Measurements from ENCODE around the gene C15orf39.

C15orf39 gene

DNA sequence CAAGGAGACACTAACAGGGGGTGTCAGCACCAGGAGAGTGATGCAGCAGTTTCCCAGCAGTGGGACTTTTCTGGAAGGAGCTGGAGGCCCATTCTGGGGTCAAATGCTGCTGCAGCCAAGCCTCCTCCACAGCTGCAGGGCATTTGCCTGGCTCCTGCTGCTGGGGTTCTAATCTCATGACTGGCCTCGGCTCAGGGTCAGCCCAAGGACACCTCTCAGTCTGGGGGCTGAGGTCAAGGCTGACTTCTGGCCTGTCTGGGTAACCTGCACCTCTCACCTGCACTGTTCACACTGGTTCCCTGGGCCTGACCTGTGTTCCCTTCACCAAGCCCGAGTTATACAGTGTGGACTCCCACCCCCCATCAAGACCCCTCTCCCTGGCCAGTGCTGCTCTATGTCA is 10.4 kb upstream of the C15orf39 start:
- H3K4me3 ChIP-seq (ENCODE audit: low read depth in 1 of 2, low read length in 2 of 2) = no peak overlapping the region
- no peak overlapping the region for H2AFZ ChIP-seq (ENCODE audit: low read depth, low read length)
- H3K4me2 ChIP-seq (ENCODE audit: insufficient read depth, low read length) = no peak overlapping the region
- no peaks in the 10 kb centered on the region for H3K79me2 ChIP-seq (ENCODE audit: insufficient read depth, low read length)
- peaks cover 6% of the 10 kb centered on the region for H3K9me3 ChIP-seq (ENCODE audit: insufficient read depth, low read length, severe bottlenecking)
- DNase-seq (no peak), ATAC-seq (ENCODE audit: insufficient read depth, low read depth) (no peak)
- no peaks in the 10 kb centered on the region for H4K20me1 ChIP-seq (ENCODE audit: insufficient read depth, low read length)
- no peaks in the 10 kb centered on the region for H3K36me3 ChIP-seq (ENCODE audit: insufficient read depth, low read length)
- H3K9ac ChIP-seq (ENCODE audit: low read depth, low read length) = no peak overlapping the region
- H3K27me3 ChIP-seq (ENCODE audit: insufficient read depth, low read length, poor library complexity) = no peaks in the 10 kb centered on the region
- no peaks in the 10 kb centered on the region for H3K4me1 ChIP-seq (ENCODE audit: insufficient read depth, low read length)
- TF ChIP-seq, protein P1, sequence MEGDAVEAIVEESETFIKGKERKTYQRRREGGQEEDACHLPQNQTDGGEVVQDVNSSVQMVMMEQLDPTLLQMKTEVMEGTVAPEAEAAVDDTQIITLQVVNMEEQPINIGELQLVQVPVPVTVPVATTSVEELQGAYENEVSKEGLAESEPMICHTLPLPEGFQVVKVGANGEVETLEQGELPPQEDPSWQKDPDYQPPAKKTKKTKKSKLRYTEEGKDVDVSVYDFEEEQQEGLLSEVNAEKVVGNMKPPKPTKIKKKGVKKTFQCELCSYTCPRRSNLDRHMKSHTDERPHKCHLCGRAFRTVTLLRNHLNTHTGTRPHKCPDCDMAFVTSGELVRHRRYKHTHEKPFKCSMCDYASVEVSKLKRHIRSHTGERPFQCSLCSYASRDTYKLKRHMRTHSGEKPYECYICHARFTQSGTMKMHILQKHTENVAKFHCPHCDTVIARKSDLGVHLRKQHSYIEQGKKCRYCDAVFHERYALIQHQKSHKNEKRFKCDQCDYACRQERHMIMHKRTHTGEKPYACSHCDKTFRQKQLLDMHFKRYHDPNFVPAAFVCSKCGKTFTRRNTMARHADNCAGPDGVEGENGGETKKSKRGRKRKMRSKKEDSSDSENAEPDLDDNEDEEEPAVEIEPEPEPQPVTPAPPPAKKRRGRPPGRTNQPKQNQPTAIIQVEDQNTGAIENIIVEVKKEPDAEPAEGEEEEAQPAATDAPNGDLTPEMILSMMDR (IDR thresholded peaks at IDR 0.05; ENCODE audit: borderline replicate concordance, extremely low read depth, low read length, poor library complexity, severe bottlenecking) = no peak
- TF ChIP-seq EZH2 (IDR thresholded peaks at IDR 0.05; ENCODE audit: borderline replicate concordance, low read depth, low read length, severe bottlenecking) = no peak
- no peak overlapping the region for H3K27ac ChIP-seq (ENCODE audit: low read length)

DNA sequence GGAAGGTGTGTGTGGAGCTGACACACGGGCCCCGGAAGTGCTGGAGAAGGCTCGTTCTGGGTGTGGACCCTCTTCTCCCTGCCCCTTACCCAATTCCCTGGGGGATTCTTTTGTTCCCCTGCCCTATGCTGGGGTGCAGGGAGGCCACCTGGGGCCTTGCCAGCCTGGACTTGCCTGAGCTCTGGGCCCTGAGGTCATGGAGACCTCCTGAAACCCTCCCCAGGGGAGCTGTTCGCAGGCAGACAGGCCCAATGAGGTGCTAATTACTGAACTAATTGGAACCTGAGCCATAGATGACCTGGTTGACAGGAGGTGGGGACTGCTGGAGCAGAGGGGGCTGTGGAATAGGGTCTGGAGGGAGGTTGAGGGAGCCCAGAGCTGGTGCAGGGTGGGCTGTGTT is 9.4 kb upstream of the C15orf39 start:
- H4K20me1 ChIP-seq (ENCODE audit: insufficient read depth, low read length) = no peaks in the 10 kb centered on the region
- DNase-seq (no peak), ATAC-seq (ENCODE audit: insufficient read depth, low read depth) (no peak)
- no peak overlapping the region for H3K4me2 ChIP-seq (ENCODE audit: insufficient read depth, low read length)
- H3K9ac ChIP-seq (ENCODE audit: low read depth, low read length) = no peak overlapping the region
- H3K4me3 ChIP-seq (ENCODE audit: low read depth in 1 of 2, low read length in 2 of 2) = no peak overlapping the region
- no peak for TF ChIP-seq EZH2 (IDR thresholded peaks at IDR 0.05; ENCODE audit: borderline replicate concordance, low read depth, low read length, severe bottlenecking)
- TF ChIP-seq, protein P1 (IDR thresholded peaks at IDR 0.05; ENCODE audit: borderline replicate concordance, extremely low read depth, low read length, poor library complexity, severe bottlenecking) = no peak
- H3K27me3 ChIP-seq (ENCODE audit: insufficient read depth, low read length, poor library complexity) = no peaks in the 10 kb centered on the region
- no peak overlapping the region for H2AFZ ChIP-seq (ENCODE audit: low read depth, low read length)
- no peaks in the 10 kb centered on the region for H3K4me1 ChIP-seq (ENCODE audit: insufficient read depth, low read length)
- no peak overlapping the region for H3K27ac ChIP-seq (ENCODE audit: low read length)
- H3K36me3 ChIP-seq (ENCODE audit: insufficient read depth, low read length) = no peaks in the 10 kb centered on the region
- peaks cover 6% of the 10 kb centered on the region for H3K9me3 ChIP-seq (ENCODE audit: insufficient read depth, low read length, severe bottlenecking)
- H3K79me2 ChIP-seq (ENCODE audit: insufficient read depth, low read length) = no peaks in the 10 kb centered on the region

GRCh38 chr15:75193272-75193671 is 8.4 kb upstream of the C15orf39 start:
- no peak overlapping the region for H3K4me3 ChIP-seq (ENCODE audit: low read depth in 1 of 2, low read length in 2 of 2)
- H3K36me3 ChIP-seq (ENCODE audit: insufficient read depth, low read length) = no peaks in the 10 kb centered on the region
- no peak overlapping the region for H3K4me2 ChIP-seq (ENCODE audit: insufficient read depth, low read length)
- no peak overlapping the region for H3K27ac ChIP-seq (ENCODE audit: low read length)
- no peaks in the 10 kb centered on the region for H3K27me3 ChIP-seq (ENCODE audit: insufficient read depth, low read length, poor library complexity)
- H3K4me1 ChIP-seq (ENCODE audit: insufficient read depth, low read length) = peaks cover 4% of the 10 kb centered on the region
- no peaks in the 10 kb centered on the region for H3K79me2 ChIP-seq (ENCODE audit: insufficient read depth, low read length)
- H3K9ac ChIP-seq (ENCODE audit: low read depth, low read length) = no peak overlapping the region
- no peak overlapping the region for H2AFZ ChIP-seq (ENCODE audit: low read depth, low read length)
- TF ChIP-seq, protein P1 (IDR thresholded peaks at IDR 0.05; ENCODE audit: borderline replicate concordance, extremely low read depth, low read length, poor library complexity, severe bottlenecking) = no peak
- TF ChIP-seq EZH2 (IDR thresholded peaks at IDR 0.05; ENCODE audit: borderline replicate concordance, low read depth, low read length, severe bottlenecking) = no peak
- no peaks in the 10 kb centered on the region for H4K20me1 ChIP-seq (ENCODE audit: insufficient read depth, low read length)
- no peak for ATAC-seq (ENCODE audit: insufficient read depth, low read depth)
- H3K9me3 ChIP-seq (ENCODE audit: insufficient read depth, low read length, severe bottlenecking) = peaks cover 6% of the 10 kb centered on the region
- no peak for DNase-seq

GRCh38 chr15:75193976-75194375 is 7.7 kb upstream of the C15orf39 start:
- Histone ChIP-seq H3K9me3 (ENCODE audit: insufficient read depth, low read length, severe bottlenecking) (peaks cover 6% of the 10 kb centered on the region), H3K4me3 (ENCODE audit: low read depth in 1 of 2, low read length in 2 of 2) (no peak overlapping the region), H3K27ac (ENCODE audit: low read length) (no peak overlapping the region), H2AFZ (ENCODE audit: low read depth, low read length) (no peak overlapping the region), H3K4me2 (ENCODE audit: insufficient read depth, low read length) (no peak overlapping the region), H3K4me1 (ENCODE audit: insufficient read depth, low read length) (peaks cover 11% of the 10 kb centered on the region), H3K9ac (ENCODE audit: low read depth, low read length) (no peak overlapping the region), H3K27me3 (ENCODE audit: insufficient read depth, low read length, poor library complexity) (no peaks in the 10 kb centered on the region), H4K20me1 (ENCODE audit: insufficient read depth, low read length) (no peaks in the 10 kb centered on the region), H3K79me2 (ENCODE audit: insufficient read depth, low read length) (no peaks in the 10 kb centered on the region), H3K36me3 (ENCODE audit: insufficient read depth, low read length) (no peaks in the 10 kb centered on the region)
- TF ChIP-seq EZH2 (IDR thresholded peaks at IDR 0.05; ENCODE audit: borderline replicate concordance, low read depth, low read length, severe bottlenecking) = no peak
- TF ChIP-seq, protein P1 (IDR thresholded peaks at IDR 0.05; ENCODE audit: borderline replicate concordance, extremely low read depth, low read length, poor library complexity, severe bottlenecking) = no peak
- ATAC-seq (ENCODE audit: insufficient read depth, low read depth) (no peak), DNase-seq (no peak)

Measured in DND-41 (cell line).